Endometrial microvascular endothelial cells (primary cell): ENCODE data around the gene A1CF. TPM values are rescaled to one million over a fixed set of nuclear protein-coding genes. Genes with fewer than 3 reads are reported as not detected.

ENCODE experiments used
- in situ Hi-C: cut with HindIII; loops from 2 replicates; pipeline ENCODE4 v1.10.0; 2017; ENCODE audit warnings: low sequenced_read_pairs, low pct_unique_long_range_greater_than_20kb; ENCODE audit errors: inconsistent ontology term
- total RNA-seq: library from RNA; depleted of rRNA; stranded (reverse); fragments of >200 nt; gene quantifications from one replicate; pipeline ENCODE4 v1.2.3, GENCODE V29; 2015; ENCODE audit errors: inconsistent ontology term

Gene A1CF
- total RNA-seq, 1 donor from 2014 or later = not detected

DNA sequence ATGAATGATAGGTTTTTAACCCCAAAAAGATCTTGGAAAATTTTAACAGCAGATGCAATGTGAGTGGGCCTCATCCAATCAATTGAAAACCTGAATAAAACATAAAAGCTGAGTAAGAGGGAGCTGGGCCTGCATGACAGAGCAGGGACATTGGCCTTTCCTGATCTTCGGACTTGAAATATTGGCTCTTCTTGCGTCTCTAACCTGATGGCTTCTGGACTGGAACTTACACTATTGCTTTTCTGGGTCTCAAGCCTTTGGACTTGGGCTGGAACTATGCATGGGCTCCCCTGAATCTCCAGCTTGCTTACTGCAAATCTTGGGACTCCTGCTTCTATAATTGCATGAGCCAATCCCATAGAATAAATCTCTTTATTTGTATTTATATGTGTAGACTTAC, 9.0 kb downstream of the A1CF start:
- in situ Hi-C loops = no loop called here

DNA sequence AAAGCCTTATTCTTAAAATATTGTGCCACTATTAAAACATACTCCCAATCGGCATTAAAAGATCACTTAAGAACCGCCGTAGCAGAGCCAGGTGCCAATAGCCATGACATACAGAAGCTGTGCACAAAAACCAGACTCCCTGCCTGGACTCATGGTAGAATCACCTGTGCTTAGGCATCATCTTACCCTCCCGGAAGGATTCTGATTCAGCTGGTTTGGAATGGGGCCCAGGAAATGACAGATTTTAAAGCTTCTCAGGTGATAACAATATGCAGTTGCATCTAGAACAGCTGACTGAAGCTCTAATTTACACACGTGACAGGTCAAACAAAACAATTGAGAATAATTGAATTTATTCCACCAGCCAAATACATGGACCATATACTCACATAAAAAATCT, 10.7 kb downstream of the A1CF start:
- in situ Hi-C loops = no loop called here

DNA sequence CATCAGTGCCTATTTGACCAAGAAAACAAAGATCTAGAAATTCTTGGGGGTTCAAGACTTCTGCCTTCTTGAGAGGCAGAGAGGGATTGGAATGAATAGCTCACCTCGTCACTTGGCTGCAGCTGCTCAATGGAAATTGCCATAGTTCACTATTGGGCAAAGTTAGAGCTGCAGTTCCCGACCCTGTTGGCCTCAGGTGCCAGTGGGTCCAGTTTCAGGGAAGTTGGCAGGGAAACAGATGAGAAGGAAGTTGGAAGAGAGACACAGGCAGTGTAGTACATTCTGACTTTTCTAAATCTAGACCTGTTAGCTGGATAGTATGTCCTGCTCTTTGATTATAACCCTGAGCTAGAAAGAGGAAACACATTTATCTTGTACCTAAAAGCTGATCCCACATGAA, 19.1 kb downstream of the A1CF start:
- in situ Hi-C loops = no loop called here

DNA sequence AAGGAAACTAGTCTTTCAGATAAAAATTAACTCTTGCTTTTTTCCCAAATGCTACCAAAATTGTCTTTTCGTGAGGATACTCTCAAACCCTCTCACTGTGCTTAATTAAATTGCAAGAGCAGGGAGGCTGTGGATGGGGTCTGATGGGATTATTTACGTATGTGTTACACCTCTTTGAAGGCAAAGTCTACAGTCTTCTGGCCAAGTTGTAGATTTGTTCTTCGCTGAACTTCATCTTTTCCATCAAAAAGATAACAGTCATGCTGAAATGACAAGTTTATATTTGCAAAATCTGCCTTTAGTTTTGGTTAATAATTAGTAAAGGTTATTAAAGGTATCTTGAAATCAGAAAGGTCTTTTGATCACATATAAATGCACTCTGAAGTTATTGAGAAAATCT, 22.7 kb downstream of the A1CF start:
- in situ Hi-C loops = no loop called here

DNA sequence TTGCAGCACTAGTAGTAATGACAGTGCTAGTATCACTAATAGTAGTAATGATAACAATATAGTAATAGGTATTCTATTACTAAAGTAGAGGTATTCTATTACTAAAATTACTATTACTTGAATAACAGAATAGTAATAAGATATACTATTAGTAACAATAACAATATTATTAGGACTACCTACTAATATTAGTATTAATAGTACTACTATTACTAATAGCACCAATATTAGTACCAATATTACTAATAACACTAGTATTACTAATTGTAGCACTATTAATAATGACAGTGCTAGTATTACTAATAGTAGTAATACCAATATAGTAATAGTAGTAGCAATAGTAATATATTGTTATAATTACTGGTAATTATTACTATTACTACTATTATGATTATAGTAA, 24.1 kb downstream of the A1CF start:
- in situ Hi-C loops = no loop called here

DNA sequence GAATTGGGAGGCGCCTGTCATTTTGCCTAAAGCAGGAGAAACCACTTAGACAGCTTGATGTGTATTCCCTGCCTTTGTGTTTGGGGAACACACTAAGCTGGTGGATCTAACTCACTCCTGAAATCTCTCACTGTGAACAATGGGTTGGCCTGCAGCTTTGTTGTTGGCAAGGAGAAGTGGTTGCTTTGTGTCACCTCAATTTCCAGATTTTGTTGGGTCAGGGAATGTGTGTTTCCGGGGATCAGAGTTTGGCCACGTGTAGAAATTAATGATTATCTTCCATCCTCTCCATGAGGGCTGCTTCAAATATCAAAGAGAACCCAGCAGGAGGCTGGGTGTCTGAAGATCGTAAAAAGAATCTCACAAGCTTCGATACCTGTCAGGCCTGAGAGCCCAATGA, 27.8 kb downstream of the A1CF start:
- in situ Hi-C loops = no loop called here

DNA sequence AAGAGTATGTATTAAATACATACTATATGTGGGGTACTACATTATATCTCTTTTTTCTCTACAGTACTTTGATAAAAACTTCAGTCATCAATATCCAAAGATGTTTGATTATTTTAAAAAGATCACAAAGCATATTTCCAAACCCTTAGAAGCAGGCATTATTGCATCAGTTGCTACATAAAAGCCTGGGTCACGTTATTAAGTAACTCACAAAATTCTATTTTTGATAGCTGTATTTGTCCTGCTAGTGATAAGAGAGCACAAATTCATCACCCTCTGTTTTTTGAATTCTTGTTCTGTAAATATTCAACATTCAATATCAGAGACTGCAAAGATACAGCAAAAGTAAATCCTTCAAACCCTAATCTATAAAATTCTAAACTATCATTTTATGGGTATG, 30.0 kb downstream of the A1CF start:
- in situ Hi-C loops = no loop called here

DNA sequence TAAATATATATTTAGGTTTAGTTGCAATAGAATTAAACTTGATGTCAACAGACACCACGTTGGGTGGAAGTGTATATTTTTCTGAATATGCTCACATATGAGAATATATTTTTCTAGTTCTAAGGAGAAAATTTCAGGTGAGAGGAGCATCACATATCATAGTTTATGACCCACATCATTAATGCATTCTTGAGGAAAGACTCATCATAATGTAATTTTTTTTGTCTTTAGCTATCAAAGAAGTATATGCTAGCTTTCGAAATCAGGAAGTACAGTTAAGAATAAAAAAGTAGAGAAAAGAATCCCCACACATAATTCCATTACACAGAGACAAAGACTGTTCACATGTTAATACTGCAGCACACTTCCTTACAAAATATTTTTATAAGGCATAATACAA, 30.4 kb downstream of the A1CF start:
- in situ Hi-C loops = no loop called here

DNA sequence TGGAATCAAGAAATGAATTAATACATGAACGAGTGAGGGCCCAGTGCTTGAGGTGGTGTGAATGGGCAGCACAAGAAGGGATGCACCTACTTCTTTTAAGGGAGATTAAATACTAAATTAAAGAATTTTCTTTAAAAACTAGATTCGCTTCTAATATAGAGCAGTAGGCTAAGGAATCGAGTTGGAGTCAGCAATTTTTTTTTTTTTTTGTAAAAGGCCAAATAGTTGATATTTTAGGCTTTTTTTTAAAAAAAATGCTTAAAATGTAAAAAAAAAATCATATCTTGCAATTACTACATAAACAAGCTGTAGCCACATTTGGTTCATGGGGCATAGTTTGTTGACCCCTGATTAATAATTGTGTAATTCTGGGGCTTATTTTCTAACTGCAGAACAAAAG, 31.9 kb downstream of the A1CF start:
- in situ Hi-C loops = no loop called here

DNA sequence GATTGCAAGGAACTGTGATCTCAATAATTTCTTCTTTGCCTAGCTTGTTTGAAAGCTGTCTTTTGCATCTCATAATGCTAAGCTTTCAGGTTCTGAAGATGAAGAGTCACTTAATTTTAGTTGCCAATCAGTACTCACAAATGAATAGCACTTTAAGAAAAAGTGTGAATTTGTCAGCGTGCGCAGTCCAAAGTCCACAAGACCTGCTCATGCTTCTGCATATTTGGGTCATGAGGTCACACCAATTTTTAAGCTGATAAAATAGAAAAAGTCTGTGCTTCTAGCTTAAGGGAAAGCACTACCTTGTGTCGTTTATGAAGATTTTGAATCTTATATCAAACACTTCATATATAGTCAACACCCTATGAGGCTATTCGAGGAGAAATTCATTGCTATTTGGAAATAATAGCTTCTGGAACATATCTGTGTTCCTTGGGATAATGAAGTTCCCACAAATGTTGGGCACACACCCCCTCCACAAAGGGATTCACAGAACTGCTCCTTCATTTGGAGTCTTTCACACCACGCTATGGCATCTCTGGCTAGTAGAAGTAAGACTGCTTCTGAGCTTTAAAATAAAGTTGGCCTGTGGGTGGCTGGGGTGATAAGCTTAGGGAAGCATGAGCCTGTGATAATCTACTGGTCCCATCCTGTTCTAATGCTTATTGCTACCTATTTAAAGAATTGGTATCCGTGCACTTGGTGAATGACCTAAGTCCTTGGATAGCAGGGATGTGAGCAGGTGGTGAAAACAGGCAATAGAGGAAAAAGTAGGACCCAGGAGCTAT, 33.3 kb downstream of the A1CF start:
- in situ Hi-C loops = no loop called here

DNA sequence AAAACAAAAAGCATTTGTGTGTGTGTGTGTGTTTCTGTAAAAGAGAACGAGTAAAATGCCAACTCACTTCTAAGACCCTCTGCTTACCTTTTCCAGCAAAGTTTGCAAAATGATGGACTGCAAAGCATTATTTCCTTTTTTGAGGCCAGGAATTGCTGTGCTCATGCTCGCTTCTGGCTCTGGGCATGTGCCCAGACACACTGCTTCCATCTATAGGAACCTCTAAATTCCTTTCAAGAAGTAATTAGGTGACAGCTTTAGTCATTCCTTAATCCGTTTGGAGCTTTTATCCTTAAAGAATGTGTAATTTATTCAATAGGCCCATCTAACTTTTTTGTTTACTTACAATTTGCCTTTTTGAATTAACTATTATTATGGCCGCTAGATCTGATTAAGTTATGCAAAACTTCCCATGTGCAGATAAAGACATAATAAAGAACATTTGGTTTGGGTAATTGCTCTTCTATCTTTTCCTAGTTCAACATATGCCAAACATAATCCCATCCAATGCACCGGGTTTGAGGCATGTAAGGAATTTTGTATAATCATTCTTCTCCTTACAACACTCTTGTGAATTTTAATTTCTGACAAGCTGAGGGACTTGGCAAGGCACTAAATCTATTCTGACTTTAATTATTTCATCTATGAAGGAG, 34.7 kb downstream of the A1CF start:
- in situ Hi-C loops = no loop called here

DNA sequence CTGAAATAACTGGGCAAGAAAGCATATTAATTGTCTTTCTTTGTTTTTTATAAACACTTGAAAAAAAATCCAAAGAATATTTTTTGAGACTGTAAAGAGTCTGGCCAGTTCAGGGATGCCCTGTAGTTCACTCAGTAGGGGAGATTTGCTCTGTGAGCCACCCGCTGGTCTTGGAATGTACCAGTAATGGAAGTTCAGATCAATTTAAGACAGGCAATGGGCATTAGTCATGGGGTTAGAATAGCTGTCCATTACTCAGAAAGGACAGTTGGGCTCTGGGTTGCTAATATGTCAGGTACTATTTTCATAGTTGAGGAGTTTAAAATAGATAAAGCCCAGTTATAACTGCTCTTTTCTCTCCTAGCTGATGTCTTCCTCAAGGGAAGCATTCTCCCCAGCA, 38.7 kb downstream of the A1CF start:
- in situ Hi-C loops = no loop called here

DNA sequence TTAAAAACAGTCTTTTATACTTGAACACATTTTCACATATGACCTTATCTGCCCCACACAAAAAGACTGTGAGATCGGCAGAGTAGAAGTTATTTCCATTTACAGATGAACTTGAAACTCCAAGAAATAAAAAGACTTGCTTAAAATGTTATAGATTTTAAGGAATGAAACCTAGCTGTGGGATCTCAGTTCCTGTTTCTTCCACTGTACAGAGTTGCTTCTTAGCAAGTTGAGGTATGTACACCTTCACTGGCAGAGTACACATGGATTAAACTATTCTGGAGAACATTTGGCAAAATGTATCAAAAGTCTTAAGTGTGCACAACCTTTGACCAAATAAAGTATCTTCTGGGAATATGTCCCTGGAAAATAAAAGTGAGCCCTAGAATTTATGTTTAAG, 48.3 kb downstream of the A1CF start:
- in situ Hi-C loops = no loop called here

DNA sequence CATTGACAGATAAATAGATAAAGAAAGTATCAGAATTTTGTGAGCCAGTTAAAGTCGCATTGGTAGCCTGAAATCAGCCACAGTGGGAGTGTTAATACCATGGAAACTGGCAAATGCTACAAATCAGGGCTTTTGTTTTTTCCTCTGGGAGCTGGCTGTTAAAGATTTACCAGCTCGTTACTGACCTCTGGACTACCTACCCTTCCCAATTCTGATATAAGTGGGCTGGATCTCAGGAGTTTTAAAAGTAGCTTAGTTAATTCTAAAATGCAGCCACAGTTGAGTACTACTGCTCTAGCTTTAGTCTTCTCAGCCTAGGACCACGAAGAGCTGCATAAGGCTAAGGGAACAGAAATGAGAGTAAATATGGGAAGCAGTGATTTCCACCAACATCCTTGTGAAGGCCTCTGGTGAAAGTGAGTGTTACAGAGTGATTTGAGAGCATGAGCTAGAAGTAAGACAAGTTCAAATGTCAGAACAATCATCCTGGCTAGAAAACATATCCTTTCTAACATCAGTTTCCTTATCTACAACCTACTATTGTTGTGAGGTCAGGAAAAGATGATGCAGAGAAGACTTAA, 53.2 kb downstream of the A1CF start:
- in situ Hi-C loops = no loop called here

DNA sequence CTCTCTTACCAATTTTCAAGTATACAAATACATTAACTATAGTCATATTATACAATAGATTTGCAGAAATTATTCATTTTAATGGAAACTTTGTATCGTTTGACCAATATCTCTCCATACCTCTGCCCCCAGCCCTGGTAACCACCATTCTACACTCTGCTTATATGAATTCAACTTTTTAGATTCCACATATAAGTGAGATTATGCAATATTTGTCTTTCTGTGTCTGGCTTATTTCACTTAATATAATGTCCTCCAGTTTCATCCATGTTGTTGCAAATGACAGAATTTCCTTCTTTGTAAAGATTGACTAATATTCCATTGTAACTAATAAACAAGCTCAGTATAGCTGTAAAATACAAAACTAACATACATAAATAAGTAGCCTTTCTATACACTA, 55.4 kb downstream of the A1CF start:
- in situ Hi-C loops = no loop called here

DNA sequence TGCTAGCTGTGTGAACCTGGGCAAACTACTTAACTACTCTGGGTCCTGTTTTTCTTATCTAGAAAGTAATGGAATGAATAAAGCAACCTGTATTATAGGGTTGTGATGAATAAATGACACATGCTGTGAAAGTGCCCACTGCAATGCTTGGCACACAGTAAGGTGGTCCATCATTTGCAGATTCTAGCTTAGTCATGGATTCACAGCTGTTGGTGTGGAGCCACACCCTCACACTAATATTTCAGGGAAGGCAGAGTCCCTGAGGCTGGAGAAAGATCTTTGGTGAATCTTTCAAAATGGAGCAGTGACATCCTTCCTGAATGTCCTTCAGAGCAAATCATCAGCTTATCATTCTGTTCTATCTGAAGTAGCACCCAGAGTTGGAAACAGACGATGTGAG, 60.6 kb downstream of the A1CF start:
- in situ Hi-C loops = no loop called here

DNA sequence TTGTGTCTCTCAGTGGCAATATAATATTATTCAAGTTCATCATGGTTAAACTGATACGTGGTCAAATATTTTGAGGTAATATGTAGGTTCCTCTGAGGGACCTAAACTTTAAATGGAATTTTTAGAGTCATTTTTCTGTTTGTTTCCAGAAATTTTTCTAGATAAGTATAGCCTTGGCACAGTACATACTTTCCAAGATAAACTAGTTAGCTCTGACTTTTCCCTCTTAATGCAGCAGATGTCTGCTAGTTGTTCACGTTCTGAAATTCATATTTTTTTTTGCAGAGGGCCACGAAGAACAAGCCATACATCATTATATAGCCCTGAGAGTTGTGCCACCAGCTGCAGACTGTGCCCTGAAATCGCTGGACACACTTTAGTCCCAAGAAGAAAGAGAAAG, 61.6 kb downstream of the A1CF start:
- in situ Hi-C loops = no loop called here

DNA sequence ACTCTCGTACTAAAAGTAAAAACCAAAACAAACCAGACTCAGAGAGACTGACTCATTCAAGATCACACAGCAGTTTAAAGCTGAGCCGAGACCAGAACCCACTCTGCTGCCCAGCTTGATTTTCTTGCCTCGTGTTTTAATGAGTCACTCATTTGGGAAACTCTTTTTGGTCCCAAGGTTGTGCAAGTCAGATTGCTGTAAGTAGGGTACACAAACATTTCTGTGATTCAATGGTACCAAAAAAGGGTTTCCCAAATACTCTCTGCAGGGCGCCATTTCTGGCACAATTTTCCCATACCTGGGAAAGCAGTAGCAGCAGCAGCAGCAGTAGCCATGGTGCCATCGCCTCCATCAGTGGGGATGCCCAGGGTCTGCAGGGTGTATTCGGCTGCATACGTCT, 75.8 kb downstream of the A1CF start:
- in situ Hi-C loops = no loop called here

DNA sequence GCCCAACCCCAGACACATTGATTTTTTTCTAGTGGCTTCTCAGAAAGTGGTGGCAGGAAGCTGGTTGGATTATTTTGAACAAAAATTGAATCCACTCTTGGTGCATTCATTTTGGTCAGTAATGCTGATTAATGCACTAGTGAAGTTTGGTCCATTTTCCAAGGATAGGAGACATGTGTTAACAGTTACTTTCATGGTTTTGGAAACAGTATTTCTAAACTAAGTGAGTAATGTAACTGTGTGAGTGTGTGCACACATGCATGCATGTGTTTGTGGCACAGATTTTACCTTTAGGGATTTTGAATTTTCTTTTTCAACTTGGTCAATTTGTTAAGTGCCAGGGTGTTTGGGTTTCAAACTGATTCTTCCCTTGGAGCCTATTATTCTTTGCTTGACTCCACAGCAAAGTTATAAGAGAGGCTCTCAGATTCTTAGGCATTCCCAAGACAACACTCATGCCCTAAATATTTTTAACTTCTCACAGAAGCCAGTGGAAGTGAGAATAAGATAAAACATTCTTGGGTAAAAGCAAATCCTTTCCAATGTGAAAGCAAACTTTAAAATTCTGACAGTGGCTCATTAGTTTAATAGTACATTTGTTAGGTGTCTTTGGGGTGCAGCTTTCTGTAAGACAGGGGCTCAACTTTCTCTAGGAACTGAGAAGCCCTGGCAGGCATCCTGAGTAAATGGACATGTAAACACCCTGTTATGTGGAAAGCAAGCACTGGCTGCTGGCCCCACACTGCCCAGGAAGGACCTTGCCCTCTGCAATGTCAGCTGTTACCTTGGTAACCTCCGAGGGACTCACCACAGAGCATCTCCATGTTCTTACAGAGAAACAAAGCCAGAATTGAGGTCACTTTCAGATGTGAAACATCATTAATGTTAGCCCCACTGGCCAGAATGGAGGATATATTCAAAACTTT, 77.3 kb downstream of the A1CF start:
- in situ Hi-C loops = no loop called here
